ENCODE results near the gene MICAL3.

The MICAL3 gene

DNA sequence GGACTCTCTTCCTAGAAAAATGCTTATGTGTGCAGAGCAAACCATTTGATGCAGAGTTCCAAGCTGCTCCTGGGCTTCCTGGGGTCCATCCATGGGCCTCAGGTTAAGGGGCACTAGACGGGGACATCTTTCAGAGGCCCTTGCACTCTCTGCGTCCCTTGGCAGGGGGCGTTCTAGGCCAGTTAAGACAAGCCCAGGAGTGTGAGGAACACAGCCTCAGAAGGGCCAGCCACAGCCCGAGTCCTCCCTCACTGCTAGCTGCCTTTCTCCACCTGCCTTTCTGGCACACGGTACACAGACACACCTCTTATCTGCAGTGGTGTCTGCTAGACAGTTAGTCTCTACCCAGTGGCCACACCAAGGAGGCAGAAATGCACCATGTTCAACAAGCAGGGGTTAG is 232.1 kb downstream of the MICAL3 start:
- no peak for DNase-seq (ENCODE audit: low spot score)

DNA sequence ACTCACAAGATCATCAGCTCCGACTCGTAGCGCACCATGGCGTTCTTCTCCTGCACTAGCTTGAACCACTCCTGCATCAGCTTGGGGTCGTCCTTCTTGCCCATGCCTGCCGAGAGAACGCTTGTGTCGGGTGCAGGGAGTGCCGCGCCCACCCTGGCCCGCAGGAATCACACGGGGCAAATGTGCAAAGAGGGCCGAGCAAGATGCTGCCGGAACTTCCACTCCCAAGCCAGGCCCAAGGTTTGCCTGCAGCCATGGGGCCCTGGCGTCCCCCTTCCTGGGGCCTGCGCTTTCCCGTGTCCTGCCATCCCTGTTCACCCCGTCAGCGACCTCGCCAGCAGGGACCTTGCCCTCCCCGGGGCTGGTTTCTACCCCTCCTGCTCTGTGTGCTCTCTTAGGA is 233.2 kb downstream of the MICAL3 start:
- no peak for DNase-seq (ENCODE audit: low spot score)

DNA sequence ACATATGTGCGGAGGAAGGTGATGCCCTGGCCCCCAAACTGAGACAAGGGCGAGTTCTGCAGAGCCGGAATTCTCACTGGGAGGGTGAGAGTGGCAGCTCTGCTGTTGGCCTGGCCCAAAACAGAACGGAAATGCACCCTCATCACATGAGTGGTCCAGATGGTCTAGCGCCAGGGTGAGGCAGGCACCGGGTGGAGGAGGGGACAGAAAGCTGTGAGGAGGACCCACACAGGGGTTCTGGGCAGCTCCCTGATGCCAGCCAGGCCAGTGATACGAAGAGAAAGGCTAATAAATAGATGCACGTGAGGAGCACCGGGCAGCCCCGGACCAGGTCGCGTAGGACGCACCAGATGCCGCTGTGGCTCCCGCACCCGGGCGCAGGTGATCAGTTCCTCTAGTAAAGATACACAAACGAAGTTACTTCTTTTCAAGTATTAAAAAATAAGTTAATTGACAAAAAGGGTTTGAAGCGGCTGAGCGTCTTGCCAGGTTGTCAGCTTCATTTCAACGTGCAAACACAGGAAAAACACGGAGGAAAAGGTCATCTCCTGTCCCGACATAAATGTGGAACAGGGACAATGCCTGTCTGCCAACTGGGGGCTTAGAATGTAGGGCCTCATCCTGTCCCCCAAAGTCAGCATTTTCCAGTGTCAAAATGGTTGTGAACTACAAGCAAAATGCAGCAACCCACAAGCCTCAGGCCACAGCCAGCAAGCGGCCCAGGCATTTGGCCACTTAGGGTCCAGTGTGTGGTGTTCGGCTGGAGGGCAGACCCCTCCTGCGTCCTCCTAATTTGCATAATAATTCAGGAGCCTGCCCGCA is 234.8 kb downstream of the MICAL3 start:
- DNase-seq (ENCODE audit: low spot score) = no peak

DNA sequence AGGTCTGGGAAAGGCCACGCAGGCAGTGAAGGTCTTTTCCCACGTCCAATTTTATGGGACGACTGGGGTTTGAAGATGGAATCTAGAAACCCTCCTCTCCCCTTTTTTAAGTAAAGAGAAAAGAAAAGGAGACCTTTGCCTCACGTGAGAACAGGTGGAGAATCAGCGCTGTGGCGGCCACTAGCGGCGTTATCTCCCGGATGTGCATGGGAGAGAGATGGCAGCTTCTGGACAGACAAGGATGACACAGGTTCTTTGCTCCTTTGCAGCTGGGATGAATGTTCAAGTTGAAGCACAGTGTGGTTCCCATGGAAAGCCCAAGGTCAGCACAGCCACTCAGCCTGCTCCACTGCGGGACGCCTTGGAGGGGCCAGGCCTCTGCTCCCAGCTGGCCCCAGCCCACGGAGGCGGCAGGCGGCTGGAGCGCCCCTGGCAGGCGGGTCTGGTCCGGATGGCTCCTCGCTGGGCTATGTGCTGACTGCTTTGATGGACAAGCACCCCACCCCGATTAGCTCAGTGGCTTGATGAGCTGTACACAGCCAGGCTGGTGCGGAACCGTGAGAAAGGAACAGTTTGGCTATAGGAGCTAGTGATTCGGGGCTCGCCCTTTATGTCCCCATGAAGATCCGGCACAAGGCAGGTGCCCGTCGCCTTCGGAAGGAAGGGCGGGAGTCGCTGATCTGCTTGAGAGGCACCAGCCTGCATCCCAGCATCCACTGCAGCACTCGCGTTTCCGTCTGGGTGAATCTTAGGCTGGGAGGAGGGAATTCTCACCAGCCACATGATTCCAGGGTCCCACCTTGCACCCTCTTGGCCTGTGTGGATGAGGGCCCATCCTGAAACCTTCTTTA is 235.6 kb downstream of the MICAL3 start:
- no peak for DNase-seq (ENCODE audit: low spot score)

DNA sequence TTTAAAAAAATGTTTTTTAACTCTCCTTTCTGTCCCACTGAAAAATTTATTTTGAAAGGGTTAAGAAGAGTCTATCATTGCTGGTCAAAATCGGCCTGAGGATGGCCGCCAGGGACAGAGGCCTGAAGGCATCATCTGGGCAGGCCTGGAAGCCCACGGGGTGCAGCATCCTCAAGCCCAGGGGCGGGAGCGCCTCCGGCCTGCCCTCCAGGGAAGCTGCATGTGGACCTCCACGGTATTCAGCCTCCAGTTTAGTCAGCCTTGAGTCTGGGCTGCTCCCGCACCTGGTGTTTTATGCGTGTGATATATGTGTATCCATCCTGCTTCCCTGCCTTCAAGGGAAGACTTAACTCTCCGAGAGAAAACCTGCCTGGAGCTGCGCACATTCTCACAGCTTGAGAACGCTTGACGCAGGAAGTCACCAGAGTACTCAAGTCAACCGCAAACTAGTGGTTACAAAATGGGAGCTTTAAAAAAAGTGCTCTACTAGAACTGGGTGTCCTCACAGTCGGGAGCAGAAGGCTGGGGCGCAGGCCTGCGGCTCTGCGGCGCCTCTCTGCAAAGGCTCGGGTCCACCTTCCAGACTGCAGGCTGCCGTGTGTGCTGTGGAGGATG is 236.5 kb downstream of the MICAL3 start:
- no peak for DNase-seq (ENCODE audit: low spot score)

DNA sequence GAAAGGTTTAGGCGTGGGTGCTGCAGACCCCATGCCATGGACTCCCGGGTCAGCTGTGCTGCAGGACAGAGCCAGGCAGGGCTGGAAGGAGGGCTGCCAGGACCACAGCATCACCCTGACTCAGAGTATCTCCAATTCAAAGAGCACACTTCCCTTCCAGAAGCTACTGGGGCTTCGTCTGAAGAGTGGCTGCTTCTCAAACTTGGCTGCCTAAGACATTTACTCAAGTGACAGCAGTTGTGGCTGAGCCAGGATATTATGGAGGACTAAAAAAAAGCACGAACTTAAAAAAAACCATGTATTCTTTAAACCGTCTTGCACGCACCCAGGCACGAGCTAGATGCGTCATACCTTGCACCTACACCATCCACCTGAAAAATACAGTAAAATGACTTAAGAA is 237.1 kb downstream of the MICAL3 start:
- no peak for DNase-seq (ENCODE audit: low spot score)

DNA sequence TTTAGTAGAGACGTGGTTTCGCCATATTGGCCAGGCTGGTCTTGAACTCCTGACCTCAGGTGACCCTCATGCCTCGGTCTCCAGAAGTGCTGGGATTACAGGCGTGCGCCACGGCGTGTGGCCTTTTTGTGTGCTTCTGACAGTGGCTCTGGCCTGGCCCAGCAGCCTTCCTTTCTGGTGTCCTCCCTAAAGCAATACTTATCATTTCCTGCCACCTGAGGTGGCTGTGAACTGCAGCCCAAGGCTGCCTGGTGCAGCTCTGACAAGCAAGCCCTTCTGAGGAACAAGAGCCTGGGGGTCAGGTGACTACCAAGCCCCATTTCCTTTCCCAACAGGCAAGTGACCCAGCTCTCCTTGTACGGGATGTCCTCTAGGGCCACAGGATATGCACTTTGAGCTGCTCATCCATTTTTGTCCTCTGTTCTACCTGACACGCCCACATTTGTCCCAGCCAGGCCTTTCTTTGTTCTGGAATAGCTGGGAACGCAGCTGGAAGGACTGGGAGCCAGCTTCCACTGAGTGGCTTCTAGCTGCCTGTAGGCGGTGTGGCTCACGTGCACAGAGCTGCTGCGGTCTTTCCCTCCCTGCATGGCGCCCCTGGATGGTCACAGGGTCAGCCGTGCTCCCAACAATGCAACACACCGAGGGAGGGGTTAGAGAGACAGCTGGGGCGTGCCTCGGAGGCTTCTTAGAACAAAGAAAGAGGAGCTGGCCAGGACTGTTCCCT is 237.8 kb downstream of the MICAL3 start:
- no peak for DNase-seq (ENCODE audit: low spot score)

DNA sequence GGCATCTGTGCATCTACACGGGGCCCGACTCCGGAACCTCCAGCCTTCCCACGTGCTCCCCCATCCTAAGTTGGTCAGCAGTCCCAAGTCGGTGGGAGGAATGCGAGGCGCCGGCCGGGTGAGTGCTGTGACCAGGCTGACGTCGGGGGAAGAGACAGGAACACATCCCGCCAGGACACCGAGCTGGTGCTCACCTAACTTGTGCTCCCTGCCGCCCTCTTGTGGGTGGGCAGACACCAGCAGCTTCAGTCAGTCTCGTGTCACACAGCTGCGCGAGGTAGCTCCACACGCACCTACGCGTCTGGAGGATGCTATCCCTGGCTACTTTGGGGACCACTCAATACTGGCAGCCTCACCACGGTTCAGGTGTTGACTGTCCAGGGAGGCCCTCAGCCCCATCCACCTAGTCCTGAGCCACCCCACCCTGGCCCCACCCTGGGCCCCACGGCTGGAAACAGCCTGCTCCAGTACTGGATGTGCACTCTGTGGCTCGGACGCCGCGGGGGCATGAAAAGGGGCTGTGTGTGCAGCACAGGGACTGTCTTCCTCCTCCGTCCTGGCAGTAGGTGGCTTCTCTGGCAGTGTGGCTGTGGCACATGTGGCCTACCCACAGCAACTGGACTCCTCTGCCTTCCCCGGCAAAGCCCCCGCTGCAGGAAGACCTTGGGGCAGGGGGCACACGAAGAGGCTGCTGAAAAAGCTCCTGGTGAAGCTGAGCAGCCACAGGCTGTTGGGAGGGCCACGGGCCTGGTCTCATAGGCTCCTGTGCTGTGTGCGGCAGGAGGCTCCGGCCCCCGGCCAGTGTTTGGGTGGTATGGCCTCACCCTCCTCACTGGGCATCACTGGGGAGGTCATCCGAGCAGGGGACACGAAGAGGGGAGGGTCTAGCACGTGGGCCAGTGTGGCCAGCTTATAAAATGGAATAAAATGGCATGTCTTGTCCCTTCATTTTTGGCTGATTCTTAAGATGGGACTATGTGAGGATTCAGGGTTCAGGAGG is 238.9 kb downstream of the MICAL3 start:
- peak; percentile 66 for DNase-seq (ENCODE audit: low spot score)

DNA sequence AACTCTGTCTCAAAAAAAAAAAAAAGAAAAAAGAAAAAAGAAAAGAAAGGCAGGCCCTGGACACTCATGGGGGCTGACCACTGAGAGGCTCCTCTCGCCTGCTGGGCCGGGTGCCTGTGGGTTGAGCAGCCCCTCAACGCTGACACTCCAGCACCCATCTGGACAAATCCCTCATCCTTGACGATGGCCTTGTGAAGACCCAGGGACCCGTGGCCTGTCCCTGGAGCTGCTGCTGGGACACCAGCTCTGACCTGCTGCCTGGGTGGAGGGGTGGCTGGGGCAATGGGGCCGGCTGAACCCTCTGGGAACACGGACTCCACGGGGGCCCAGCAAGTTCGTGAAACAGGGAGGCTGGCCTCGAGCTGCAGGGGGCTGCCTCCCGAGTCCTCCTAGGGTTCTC is 239.6 kb downstream of the MICAL3 start:
- DNase-seq (ENCODE audit: low spot score) = no peak

DNA sequence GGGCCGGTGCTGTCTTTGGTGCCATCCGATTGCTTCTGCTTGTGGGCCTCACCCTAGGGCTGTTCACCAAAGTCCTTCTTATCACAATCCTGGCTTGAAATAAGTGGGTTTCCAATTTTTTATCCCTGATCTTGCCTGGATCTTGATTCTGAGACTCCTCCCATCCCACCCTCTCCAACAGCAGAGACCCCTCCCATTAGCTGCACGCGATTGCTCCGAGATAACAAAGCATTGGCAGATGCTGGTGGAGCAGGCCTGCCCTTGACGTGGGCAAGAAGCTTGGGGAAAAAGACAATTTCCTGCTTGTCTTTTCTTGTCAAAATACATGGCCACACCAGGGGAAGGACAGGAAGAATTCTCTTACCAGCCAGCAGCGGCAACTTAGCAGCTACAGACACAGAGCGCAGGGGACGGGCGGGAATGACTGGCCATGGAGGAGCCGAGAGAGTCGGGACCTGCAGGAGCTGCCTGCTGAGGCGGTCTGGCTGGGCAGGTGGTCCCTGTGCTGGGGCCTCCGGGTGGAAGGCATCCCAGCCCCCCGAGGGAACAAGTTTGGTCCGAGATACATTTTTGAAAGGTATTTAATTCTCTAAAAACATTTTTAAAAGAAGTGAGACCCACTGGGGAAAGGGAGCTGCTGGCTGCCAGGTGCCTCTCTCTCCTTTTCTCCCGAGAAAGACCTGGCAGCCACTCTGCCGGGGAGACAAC is 240.4 kb downstream of the MICAL3 start:
- DNase-seq (ENCODE audit: low spot score) = no peak

DNA sequence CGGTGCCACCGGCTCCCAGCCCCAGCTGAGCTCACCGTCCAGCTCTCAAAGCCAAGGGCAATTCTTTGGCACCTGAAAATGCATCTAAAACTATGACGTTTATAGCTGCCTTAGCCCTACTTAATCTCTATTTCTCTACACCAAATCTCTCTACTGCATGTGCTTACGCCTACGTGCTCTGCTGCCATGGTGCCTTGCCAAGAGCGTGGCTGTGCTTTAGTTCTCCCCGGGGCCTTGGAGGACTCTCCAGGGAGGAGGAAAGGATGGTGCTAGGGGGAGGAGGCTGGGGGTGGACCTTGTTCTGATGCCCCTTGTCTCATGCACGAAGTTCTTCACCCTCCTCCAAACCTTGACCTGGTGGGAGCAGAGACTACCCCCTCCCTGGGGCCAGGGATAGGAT is 241.0 kb downstream of the MICAL3 start:
- no peak for DNase-seq (ENCODE audit: low spot score)

DNA sequence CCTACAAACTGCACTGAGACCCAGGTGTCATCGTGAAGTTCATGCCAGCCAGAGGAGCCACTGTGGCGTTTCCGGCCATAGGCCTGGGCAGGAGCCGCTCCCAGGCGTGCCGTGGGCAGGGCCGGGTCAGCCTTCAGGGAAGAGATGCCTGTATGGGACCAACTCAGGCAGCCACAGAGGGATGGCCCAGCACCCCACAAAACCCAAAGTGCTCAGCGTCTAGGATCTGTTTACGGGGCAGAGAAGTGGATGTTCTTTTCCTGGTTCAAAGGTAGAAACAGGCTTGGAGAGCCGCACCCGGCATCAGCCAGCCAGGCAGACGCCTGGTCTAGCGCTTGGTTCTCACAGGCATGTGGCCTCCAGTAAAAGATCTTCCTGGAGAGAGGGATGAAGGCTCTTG is 241.7 kb downstream of the MICAL3 start:
- DNase-seq (ENCODE audit: low spot score) = no peak

DNA sequence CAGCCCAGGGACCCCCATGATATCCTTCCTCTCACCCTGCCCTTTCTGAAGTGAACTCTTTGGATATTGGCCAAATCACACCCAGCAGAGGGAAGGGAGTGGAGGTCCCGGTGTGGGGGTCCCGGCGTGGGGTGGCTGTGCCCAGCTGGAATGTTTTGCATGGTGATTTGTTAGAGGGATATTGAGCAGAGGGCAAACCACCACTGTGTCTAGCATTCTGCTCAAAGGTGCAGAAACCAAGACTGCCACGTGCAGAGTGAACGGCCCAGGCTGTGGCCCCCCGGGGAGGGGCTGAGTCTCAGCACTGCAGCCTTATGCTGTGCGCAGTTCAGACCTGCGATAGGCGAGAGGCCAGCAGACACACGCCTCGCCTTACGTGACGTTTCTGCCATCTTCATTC is 242.2 kb downstream of the MICAL3 start:
- DNase-seq (ENCODE audit: low spot score) = no peak

DNA sequence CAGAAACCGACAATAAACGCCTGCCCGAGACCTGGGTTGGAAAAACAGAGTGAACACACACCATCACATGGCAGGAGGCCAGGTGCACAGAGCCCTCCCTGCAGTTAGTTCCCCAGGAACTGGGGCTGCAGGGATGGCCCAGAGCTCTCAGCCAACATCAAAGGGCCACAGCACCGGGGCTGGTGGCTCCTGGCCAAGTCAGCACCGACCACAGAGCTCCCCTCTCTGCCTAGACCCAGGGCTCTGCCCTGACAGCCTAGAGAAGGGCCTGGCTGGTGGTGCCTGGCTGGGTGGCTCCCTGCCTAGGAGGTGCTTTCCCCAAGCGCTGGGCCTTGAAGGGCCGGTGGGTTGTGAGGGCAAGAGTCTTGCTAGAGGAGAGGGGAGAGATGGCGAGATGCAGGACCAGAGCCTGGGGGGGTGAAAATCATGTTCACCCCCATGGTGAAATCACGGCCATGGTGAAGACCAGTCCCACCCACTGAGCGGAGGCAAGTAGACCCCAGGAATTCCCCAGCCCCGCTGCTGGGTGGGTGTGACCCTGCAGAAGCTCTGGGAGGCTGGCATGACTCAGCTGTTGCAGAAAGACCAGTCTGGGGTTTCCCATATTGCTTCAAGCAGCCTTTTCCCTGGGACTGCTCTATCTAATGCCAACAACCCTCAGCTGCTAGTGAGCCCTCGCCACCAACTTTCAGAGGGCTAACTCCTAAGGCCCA is 242.9 kb downstream of the MICAL3 start:
- peak; percentile 41 for DNase-seq (ENCODE audit: low spot score)

DNA sequence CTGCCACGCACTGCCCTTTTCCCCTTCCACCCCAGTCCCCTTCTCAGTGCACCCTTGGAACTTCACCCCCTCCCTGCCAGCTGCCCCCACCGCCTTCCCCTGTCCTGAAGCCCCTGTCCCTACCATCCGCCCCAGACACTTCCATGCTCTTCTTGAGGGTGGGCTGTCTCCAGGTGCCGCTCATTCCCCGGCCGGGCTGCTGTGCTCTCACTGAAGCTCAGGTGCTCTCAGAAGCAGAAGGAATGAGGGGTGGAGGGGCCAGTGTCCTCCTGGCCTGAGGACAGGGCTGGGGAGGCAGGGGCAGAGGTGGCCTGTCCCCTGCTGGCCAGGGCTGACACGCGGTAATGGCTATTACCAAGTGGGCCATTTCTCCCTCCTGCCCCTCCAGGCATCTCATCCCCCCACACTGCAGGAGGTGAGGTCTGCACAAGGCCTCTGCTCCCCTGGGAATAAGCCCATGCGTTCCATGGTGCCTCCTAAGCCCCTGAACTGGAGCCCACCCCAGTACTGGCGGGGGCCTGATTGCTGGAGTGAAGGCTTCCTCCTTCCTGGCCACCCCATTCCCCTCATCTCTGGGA is 243.5 kb downstream of the MICAL3 start:
- DNase-seq (ENCODE audit: low spot score) = no peak

DNA sequence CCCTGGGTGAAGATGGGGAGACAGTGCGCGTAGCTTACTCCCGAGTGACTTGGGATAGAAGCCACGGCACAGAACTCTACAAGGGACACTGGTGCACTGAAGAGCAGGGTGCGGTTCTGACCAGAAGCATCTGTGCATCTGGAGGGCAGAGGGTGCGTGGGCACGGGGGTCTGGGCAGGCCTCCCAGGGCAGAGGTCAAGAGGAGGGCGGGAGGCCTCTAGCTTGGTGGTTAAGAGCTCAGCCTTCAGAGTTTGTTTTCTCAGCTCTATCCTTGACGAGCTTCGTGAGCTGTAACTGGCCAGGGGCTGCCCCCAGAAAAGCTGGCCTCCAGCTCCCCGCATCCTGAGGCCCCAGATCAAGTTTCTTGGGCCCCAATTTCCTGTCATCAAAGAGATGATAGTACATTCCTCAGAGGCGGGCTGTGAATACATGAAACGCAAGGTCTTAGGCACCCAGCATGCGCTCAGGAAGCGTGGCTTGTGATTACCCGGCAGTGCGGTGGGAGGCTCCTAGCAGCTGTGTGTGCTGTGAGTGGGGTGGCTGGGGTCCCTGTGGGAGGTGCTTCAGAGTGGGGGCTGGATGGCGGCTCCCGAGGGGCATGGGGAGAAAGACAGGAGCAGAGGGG is 244.1 kb downstream of the MICAL3 start:
- DNase-seq (ENCODE audit: low spot score) = no peak

DNA sequence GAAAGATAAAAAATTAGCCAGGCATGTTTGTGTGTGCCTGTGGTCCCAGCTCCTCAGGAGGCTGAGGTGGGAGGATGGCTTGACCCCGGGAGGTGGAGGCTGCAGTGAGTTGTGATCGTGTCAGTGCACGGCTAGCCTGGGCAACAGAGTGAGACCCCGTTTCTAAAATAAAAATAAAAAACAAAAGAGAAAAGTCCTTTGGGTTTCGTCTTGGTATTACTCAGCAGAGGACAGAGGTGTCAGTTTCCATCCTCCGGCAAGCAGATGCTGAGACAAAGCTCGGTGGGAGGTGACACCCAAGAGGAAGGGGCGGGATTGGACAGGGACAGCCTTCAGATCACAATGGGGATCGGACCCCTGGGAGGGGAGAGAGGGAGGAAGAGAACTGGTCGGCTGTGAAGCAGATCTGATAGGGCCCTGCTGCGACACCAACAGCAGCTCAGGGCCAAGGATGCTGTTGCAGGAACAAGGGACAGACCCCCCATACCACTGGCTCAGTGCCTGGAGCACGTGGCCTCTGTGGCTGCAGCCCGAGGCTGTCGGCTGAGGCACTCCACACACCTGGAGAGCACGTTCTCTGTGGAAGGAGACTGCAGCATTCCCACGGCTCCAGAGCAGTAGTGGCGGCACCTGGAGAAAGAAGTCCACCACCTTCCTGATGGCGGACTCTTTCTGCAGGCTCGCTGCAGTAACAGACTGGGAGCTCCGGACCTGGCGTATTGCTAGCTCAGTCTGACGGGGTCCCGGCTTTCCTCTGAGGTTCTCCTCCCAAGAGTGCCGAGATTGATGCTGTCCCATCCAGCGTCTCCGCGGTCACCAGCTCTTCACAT is 244.9 kb downstream of the MICAL3 start:
- DNase-seq (ENCODE audit: low spot score) = no peak

DNA sequence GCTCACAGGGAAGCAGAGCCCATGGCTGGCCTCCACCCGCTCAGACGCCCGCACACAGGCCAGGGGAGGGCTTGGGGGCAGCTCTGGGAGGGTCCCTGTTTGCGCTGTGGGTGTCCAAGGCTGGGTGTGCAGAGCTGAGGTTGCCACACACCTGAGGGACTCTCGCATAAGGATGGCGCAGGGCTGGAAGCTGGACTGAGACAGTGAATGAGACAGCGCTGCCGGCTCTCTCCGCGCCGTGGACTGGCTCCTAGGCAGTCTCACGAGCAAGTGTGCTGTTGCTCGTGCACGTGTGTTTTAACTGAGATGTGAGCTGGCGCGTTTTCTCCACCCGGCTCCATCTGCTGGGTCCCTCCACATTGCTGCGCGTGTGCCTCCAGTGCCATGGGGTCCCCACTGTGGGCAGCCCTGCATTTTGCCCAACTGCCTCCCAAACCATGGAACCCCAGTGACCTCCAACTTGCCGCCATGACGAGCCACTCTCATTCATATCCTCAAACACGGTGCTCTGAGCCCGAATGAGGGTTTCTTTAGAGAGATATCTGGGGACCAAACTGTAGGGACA is 245.9 kb downstream of the MICAL3 start:
- no peak for DNase-seq (ENCODE audit: low spot score)
